Activated B cell treated with CpG ODN at 0.5 μM for 24 hours (primary cell): ENCODE results near the gene RUSF1. TPM values are rescaled to one million over a fixed set of nuclear protein-coding genes. Genes with fewer than 3 reads are reported as not detected.

Experiments used
- ATAC-seq: fragments of 200-7000 bp; cut with Tn5 transposase; one replicate; pipeline ENCODE4 v1.10.0; 2021; ENCODE audit warnings: low read depth, mild to moderate bottlenecking, moderate library complexity
- CTCF ChIA-PET: fragments of 350-600 bp; sonication (Branson Sonifier 250); formaldehyde crosslinking; loops from one replicate; lab custom pipeline; 2021; ENCODE audit warnings: antibody characterized with exemption; lab: Charles Lee
- POLR2A ChIA-PET: fragments of 350-600 bp; sonication (Branson Sonifier 250); formaldehyde crosslinking; loops from one replicate; lab custom pipeline; 2021; ENCODE audit warnings: antibody characterized with exemption; lab: Charles Lee
- DNase-seq: peaks from one replicate; pipeline ENCODE4 v3.0.0; 2022
- H3K27ac Mint-ChIP-seq: one replicate; pipeline ENCODE4 v1.8.0; 2020; ENCODE audit warnings: mixed read lengths
- H3K27me3 Mint-ChIP-seq: one replicate; pipeline ENCODE4 v1.8.0; 2021; ENCODE audit warnings: mixed read lengths
- H3K36me3 Mint-ChIP-seq: one replicate; pipeline ENCODE4 v1.8.0; 2021; ENCODE audit warnings: low read depth, mixed read lengths
- H3K4me1 Mint-ChIP-seq: one replicate; pipeline ENCODE4 v1.8.0; 2021; ENCODE audit warnings: mixed read lengths
- H3K4me3 Mint-ChIP-seq: one replicate; pipeline ENCODE4 v1.8.0; 2020; ENCODE audit warnings: mild to moderate bottlenecking, mixed read lengths
- H3K9me3 Mint-ChIP-seq: one replicate; pipeline ENCODE4 v1.8.0; 2020; ENCODE audit warnings: mixed read lengths
- CTCF ChIP-seq: fragments of 200-600 bp; IDR thresholded peaks from one replicate; pipeline ENCODE4 v1.8.0; 2022; ENCODE audit warnings: antibody characterized with exemption, mild to moderate bottlenecking
- intact Hi-C: fragments of 100-400 bp; cut with micrococcal nuclease; formaldehyde crosslinking; loops from one replicate; pipeline ENCODE4 v1.15.1; 2024
- total RNA-seq: library from RNA; stranded (reverse); gene quantifications from 2 replicates; pipeline ENCODE4 v1.2.3, GENCODE V29; 2022

The RUSF1 gene
- total RNA-seq, 1 donor from 2014 or later, result 59.7 TPM

DNA sequence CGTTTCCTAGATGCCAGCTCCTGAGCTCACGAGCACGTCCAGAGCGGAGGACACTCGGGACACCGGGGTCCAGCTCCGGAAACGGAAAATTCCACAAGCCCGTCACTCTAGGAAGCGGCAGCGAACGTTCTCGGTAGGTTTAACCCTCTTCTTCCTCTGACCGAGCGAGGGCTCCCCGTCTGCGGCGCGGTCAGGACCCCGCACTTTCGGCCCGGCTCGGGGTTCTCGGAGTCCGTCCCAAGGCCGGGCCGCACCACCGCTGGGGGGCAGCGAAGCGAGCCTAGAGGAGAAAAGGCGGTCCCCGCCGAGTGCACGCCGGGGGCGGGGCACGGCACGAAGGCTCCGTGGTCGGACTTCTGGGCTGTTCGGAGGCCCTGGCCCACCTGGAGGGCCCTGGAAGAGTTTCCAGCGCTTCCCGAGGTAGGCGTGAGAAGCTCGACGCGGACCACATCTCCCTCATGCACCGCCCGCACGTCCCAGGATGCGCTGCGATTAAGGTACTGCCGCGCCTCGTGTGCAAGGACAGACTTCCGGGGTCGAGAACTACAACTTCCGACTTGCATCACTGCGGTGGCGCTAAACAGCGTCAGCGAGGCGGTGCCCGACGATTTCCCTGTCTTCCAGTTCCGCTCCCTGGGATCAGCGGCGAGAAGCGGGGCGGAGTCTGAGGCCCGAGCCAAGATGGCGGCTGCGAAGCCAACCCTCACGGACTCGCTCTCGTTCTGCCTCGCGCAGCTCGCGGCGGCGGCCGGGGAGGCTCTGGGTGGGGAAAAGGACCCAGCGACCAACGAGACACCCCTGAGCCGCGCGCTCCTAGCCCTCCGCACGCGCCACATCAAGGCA, 49.1 kb downstream of the RUSF1 start, which contains the start of gene ARMC5:
ARMC5 (plus strand) TSS at position 658 of the 843 bp plus-strand sequence; CDS start at position 682, 24 bp downstream.
- H3K27me3 Mint-ChIP-seq, result no peaks in the 10 kb centered on the region
- POLR2A ChIA-PET, result interaction anchor here (0.5 to 3.7 kb wide), 40 partner anchors 10 to 809 kb away, joined by 3 to 35 read pairs (median 4); partner anchors contain the start of genes CTF1, FUS, KAT8 and PHKG2

GRCh38 chr16:31458073-31458843, 49.9 kb downstream of the RUSF1 start:
- CTCF ChIA-PET, result interaction anchor here (1.0 to 1.3 kb wide), 4 partner anchors 13 to 474 kb away, joined by 3 to 4 read pairs (median 4); partner anchors contain the start of gene ZNF267
- no peak for ATAC-seq
- POLR2A ChIA-PET, result interaction anchor here (0.6 to 3.7 kb wide), 28 partner anchors 11 to 1274 kb away, joined by 3 to 35 read pairs (median 5); partner anchors contain the start of genes FUS, KAT8, PHKG2 and PRR14
- no peak for TF ChIP-seq CTCF
- H3K4me1 Mint-ChIP-seq, result peaks cover 54% of the 10 kb centered on the region
- H3K36me3 Mint-ChIP-seq, result peaks cover 24% of the 10 kb centered on the region
- H3K9me3 Mint-ChIP-seq, result no peaks in the 10 kb centered on the region
- intact Hi-C loops, result loop anchor here (2.0 to 5.0 kb wide), 4 partner anchors 15 to 341 kb away; partner anchors contain the start of genes KAT8 and ZNF843
- peak; percentile 45 for DNase-seq
- H3K27me3 Mint-ChIP-seq, result no peaks in the 10 kb centered on the region
- H3K4me3 Mint-ChIP-seq, result peak overlapping the region; percentile 91
- peak overlapping the region; percentile 98 for H3K27ac Mint-ChIP-seq

More for the DNA sequence above, 49.1 kb downstream of the RUSF1 start, which contains the start of gene ARMC5:
- DNase-seq (peak; percentile 93), ATAC-seq (peak; percentile 75)
- no peaks in the 10 kb centered on the region for H3K9me3 Mint-ChIP-seq
- intact Hi-C loops, result loop anchor here (1.0 to 5.0 kb wide), 14 partner anchors 16 to 584 kb away; partner anchors contain the start of genes FUS, KAT8, RUSF1 and SETD1A
- peaks cover 50% of the 10 kb centered on the region for H3K4me1 Mint-ChIP-seq
- peak within 1 kb of the TSS; percentile 98 for H3K27ac Mint-ChIP-seq
- H3K4me3 Mint-ChIP-seq, result peak within 1 kb of the TSS; percentile 91
- CTCF ChIA-PET, result interaction anchor here (1.0 to 1.2 kb wide), 3 partner anchors 15 to 475 kb away, joined by 3 to 4 read pairs (median 4); partner anchors contain the start of gene ZNF267
- peaks cover 29% of the 10 kb centered on the region for H3K36me3 Mint-ChIP-seq
- TF ChIP-seq CTCF, result no peak

- ChIA-PET POLR2A (interaction anchor here (1.2 to 1.6 kb wide), 2 partner anchors 256 to 339 kb away, joined by 3 to 7 read pairs; partner anchors contain the start of gene KAT8), CTCF (no interaction called here)
- no peak overlapping the region for H3K27ac Mint-ChIP-seq
- no peak for DNase-seq
- H3K9me3 Mint-ChIP-seq, result no peaks in the 10 kb centered on the region
- peaks cover 54% of the 10 kb centered on the region for H3K4me1 Mint-ChIP-seq
- TF ChIP-seq CTCF, result no peak
- intact Hi-C loops, result loop anchor here (5.0 kb wide), 2 partner anchors 240 to 255 kb away; a partner anchor contains a TSS
- H3K36me3 Mint-ChIP-seq, result peaks cover 16% of the 10 kb centered on the region
- peak overlapping the region; percentile 19 for H3K4me3 Mint-ChIP-seq
- ATAC-seq, result no peak
- H3K27me3 Mint-ChIP-seq, result no peaks in the 10 kb centered on the region
Measured at GRCh38 chr16:31456988-31457360, 51.2 kb downstream of the RUSF1 start.

DNA sequence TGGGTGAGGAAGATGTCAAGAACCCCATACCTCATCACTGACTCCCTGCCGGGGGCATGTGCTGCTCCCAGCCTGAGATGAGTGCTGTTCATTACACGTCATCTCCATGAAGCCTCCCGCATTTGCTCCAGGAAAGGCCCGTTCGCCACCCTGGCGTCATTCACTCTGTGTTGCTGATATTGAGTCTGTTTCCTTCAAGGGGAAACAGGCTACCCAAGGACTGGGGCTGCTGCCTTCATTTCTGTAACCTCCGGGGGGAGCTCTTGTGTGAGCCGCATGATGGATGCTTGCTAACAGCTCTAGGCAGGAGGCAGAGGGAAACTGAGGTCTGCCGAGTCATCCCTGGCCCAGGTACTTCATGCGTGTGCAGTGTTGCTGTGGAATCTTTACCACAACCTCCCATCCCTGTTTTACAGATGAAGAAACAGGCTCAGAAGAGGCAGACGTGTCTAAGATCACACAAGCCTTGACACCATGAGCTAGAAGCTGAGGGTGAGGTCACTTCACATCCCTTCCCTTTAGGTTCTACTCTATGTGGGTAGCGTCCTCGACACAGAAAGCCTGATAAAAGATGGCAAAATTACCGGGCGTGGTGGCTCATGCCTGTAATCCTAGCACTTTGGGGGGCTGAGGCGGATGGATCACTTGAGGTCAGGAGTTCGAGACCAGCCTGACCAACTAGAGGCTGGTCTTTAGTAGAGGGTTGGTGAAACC, 52.4 kb downstream of the RUSF1 start:
- intact Hi-C loops, result loop anchor here (5.0 kb wide), 2 partner anchors 242 to 257 kb away; a partner anchor contains a TSS
- H3K27me3 Mint-ChIP-seq, result no peaks in the 10 kb centered on the region
- H3K4me3 Mint-ChIP-seq, result peak overlapping the region; percentile 3
- POLR2A ChIA-PET, result interaction anchor here (0.6 kb wide), 1 partner anchor 53 kb away, joined by 3 read pairs; the partner anchor contains the start of gene RUSF1
- ATAC-seq (no peak), DNase-seq (no peak)
- CTCF ChIA-PET, result interaction anchor here (1.0 kb wide), 1 partner anchor 471 kb away, joined by 3 read pairs; the partner anchor contains the start of gene HSD3B7
- H3K9me3 Mint-ChIP-seq, result no peaks in the 10 kb centered on the region
- peak overlapping the region; percentile 42 for H3K27ac Mint-ChIP-seq
- TF ChIP-seq CTCF, result no peak
- H3K4me1 Mint-ChIP-seq, result peaks cover 53% of the 10 kb centered on the region
- H3K36me3 Mint-ChIP-seq, result peaks cover 16% of the 10 kb centered on the region
